GM13976 (cell line): ENCODE data around the gene SOX30.

Source experiments
- DNase-seq: peaks from one replicate; pipeline ENCODE4 v3.0.0; 2012; ENCODE audit warnings: low spot score
- CTCF ChIP-seq: IDR thresholded peaks from 2 replicates; pipeline ENCODE4 v1.5.1; 2012; ENCODE audit warnings: borderline replicate concordance, mild to moderate bottlenecking; ENCODE audit not compliant: insufficient read depth; ENCODE audit errors: extremely low read depth, missing control alignments, control extremely low read depth
- in situ Hi-C: fragments of 300-500 bp; cut with MboI; formaldehyde crosslinking; loops from one replicate; pipeline ENCODE4 v1.12.0; 2022; ENCODE audit warnings: low sequenced_read_pairs, mixed read lengths, inconsistent platforms; ENCODE audit not compliant: unreplicated experiment

SOX30 gene

GRCh38 chr5:157618191-157618765 lies 34.0 kb downstream of the SOX30 start:
- DNase-seq, result no peak
- in situ Hi-C loops, result no loop called here
- no peak for TF ChIP-seq CTCF

GRCh38 chr5:157616785-157617184 lies 35.5 kb downstream of the SOX30 start:
- in situ Hi-C loops, result no loop called here
- TF ChIP-seq CTCF, result no peak
- DNase-seq, result no peak

DNA sequence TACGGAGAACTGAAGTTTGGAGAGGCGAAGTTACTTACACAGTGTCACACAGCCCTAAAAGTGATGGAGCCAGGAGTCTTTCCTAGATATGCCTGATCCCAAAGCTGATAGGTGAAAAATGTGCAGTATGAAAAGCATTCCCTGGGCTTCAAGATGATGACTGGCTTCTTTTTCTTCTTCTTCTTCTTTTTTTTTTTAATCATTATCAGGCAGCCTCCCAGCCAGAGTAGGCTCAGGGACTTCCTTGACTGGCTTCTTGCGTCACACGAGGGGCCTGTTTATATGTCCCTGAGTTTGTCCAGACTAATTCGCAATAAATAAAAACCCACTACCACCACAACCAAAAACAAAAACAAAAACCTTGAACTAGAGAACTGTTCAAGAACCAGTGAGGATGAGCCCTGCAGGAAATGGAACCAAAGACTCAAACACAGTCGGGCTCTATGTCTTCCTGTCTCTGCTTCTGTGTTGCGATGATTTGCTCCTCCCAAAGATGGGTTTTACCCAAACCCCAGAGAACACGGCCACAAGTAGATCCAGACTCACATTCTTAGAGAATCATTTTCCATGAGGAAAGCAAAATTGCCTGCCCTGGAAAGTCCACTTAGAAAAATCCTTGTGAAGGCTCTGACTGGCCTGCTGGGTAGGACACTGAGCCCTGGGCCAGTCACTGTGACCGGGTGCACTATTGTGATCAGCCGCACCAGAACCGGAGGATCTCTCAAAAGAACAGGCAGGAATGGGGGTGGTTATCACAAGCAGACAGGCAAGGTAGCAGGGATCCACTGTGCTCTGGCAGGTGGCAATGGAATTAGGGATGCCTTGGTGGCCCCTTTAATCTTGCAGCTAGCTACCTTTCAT lies 38.6 kb downstream of the SOX30 start:
- in situ Hi-C loops, result no loop called here
- no peak for DNase-seq
- no peak for TF ChIP-seq CTCF

DNA sequence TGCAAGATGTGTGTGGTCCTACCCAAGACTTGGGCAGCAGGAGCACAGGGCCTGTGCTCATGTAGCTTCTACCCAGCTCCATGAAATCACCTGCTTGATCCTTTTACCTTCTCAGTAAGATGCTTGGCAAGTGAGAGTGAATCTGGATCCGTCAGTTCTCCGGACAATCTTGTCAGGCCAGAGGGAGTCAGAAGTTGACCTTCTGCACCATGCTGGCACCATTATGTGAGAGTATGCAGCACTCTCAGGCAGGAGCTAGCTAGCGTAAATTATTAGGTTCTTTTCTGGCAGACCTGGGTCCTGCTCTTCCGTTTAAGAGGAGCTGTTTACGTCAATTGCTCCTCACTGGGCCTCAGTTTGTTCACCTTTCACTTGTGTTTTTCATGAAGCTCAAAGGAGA lies 39.7 kb downstream of the SOX30 start:
- no peak for TF ChIP-seq CTCF
- in situ Hi-C loops, result no loop called here
- DNase-seq, result no peak

- no peak for TF ChIP-seq CTCF
- in situ Hi-C loops, result no loop called here
- no peak for DNase-seq
Measured at GRCh38 chr5:157611571-157612476, 40.4 kb downstream of the SOX30 start.

- no peak for TF ChIP-seq CTCF
- in situ Hi-C loops, result no loop called here
Measured at GRCh38 chr5:157610990-157611389, 41.2 kb downstream of the SOX30 start.

More at GRCh38 chr5:157610990-157611389, 41.2 kb downstream of the SOX30 start:
- DNase-seq, result no peak
